Measurements from ENCODE around the gene EXOSC6.

- TF ChIP-seq POLR2A (IDR thresholded peaks at IDR 0.05) (no peak), POLR2AphosphoS5 (IDR thresholded peaks at IDR 0.05) (no peak), EP300 (IDR thresholded peaks at IDR 0.05) (no peak)
- TF ChIP-seq, protein P1, sequence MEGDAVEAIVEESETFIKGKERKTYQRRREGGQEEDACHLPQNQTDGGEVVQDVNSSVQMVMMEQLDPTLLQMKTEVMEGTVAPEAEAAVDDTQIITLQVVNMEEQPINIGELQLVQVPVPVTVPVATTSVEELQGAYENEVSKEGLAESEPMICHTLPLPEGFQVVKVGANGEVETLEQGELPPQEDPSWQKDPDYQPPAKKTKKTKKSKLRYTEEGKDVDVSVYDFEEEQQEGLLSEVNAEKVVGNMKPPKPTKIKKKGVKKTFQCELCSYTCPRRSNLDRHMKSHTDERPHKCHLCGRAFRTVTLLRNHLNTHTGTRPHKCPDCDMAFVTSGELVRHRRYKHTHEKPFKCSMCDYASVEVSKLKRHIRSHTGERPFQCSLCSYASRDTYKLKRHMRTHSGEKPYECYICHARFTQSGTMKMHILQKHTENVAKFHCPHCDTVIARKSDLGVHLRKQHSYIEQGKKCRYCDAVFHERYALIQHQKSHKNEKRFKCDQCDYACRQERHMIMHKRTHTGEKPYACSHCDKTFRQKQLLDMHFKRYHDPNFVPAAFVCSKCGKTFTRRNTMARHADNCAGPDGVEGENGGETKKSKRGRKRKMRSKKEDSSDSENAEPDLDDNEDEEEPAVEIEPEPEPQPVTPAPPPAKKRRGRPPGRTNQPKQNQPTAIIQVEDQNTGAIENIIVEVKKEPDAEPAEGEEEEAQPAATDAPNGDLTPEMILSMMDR (IDR thresholded peaks at IDR 0.05), result no peak
These were observed 49.4 kb upstream of the EXOSC6 start for GRCh38 chr16:70301121-70301520.

Data from suprapubic skin (tissue), 4 donors.